B cell (primary cell): ENCODE results near the gene TBC1D10A. TPM values are rescaled to one million over a fixed set of nuclear protein-coding genes. Genes with fewer than 3 reads are reported as not detected.

Source experiments
- ATAC-seq: fragments of 200-7000 bp; cut with Tn5 transposase; one replicate; pipeline ENCODE4 v1.10.0; 2021; ENCODE audit warnings: low read depth, mild to moderate bottlenecking, moderate number of reproducible peaks, moderate library complexity
- CTCF ChIA-PET: fragments of 350-600 bp; sonication (Branson Sonifier 250); formaldehyde crosslinking; loops from one replicate; lab custom pipeline; 2021; ENCODE audit warnings: antibody characterized with exemption, inconsistent platforms; lab: Charles Lee
- POLR2A ChIA-PET: fragments of 350-600 bp; sonication (Branson Sonifier 250); formaldehyde crosslinking; loops from one replicate; lab custom pipeline; 2021; ENCODE audit warnings: antibody characterized with exemption; lab: Charles Lee
- DNase-seq: peaks from one replicate; pipeline ENCODE4 v3.0.0; 2013
- H2AFZ ChIP-seq: 2 replicates; pipeline ENCODE4 v1.6.1; 2012; ENCODE audit warnings: mild to moderate bottlenecking, low read depth, low read length; ENCODE audit not compliant: insufficient read depth, poor library complexity, severe bottlenecking
- H3K27ac ChIP-seq, 2 donors: 1 replicate in 1 of 2; 2 replicates in 1 of 2; pipeline ENCODE4 v1.5.1; 2012 to 2013; ENCODE audit warnings: low read length in 2 of 2, mild to moderate bottlenecking in 2 of 2, moderate library complexity in 1 of 2
- H3K27me3 ChIP-seq, 4 experiments: fragments of 200-600 bp in 1 of 4; sonication (generic) in 1 of 4; replicated peaks in 1 of 4; 1 replicate in 2 of 4; 2 replicates in 2 of 4; pipeline versions ENCODE4 v1.6.1 to v1.7.0; 2013 to 2016; ENCODE audit warnings: low read length in 3 of 4, mild to moderate bottlenecking in 2 of 4, mixed read lengths in 1 of 4, moderate library complexity in 1 of 4; ENCODE audit not compliant: insufficient read depth in 4 of 4, control insufficient read depth in 3 of 4; ENCODE audit errors: control extremely low read depth in 1 of 4
- H3K36me3 ChIP-seq, 2 experiments: replicated peaks in 1 of 2; 1 replicate in 1 of 2; 2 replicates in 1 of 2; pipeline versions ENCODE4 v1.6.1 to v1.7.1; 2013; ENCODE audit warnings: low read length in 1 of 2; ENCODE audit not compliant: insufficient read depth in 2 of 2, control insufficient read depth in 1 of 2; ENCODE audit errors: control extremely low read depth in 1 of 2, extremely low read depth in 1 of 2
- H3K4me1 ChIP-seq, 2 donors: fragments of 200-600 bp in 1 of 2; sonication (generic) in 1 of 2; 1 replicate in 1 of 2; 2 replicates in 1 of 2; pipeline versions ENCODE4 v1.5.1 to v1.6.1; 2013 to 2017; ENCODE audit warnings: low read length in 2 of 2; ENCODE audit not compliant: control insufficient read depth in 2 of 2, insufficient read depth in 2 of 2
- H3K4me2 ChIP-seq: replicated peaks from 2 replicates; pipeline ENCODE3; 2012; ENCODE audit warnings: mild to moderate bottlenecking, low read depth, low read length; ENCODE audit not compliant: poor library complexity, severe bottlenecking
- H3K4me3 ChIP-seq, 5 experiments: fragments of 200-600 bp in 1 of 5; sonication (generic) in 1 of 5; 1 replicate in 3 of 5; 2 replicates in 2 of 5; pipeline versions ENCODE4 v1.5.1 to v1.7.0; 2011 to 2016; ENCODE audit warnings: low read length in 4 of 5, mild to moderate bottlenecking in 4 of 5, low read depth in 2 of 5, control low read depth in 1 of 5, moderate library complexity in 1 of 5; ENCODE audit not compliant: insufficient read depth in 1 of 5; ENCODE audit errors: control extremely low read depth in 1 of 5, extremely low read depth in 1 of 5
- H3K79me2 ChIP-seq: fragments of 200-600 bp; sonication (generic); one replicate; pipeline ENCODE4 v1.6.0; 2016; ENCODE audit warnings: low read length; ENCODE audit not compliant: control insufficient read depth, insufficient read depth
- H3K9ac ChIP-seq: fragments of 200-600 bp; sonication (generic); 2 replicates; pipeline ENCODE4 v1.6.1; 2017; ENCODE audit warnings: mild to moderate bottlenecking, low read length, moderate library complexity
- H3K9me3 ChIP-seq, 3 donors: one replicate each; pipeline versions ENCODE4 v1.6.1 to v1.7.1; 2013; ENCODE audit warnings: low read length in 2 of 3; ENCODE audit not compliant: control insufficient read depth in 2 of 3, insufficient read depth in 1 of 3; ENCODE audit errors: control extremely low read depth in 1 of 3
- H4K20me1 ChIP-seq: 2 replicates; pipeline ENCODE4 v1.6.0; 2012; ENCODE audit warnings: mild to moderate bottlenecking, low read length; ENCODE audit not compliant: insufficient read depth, control insufficient read depth, poor library complexity, severe bottlenecking
- H3K27ac Mint-ChIP-seq: one replicate; pipeline ENCODE4 v1.8.0; 2021; ENCODE audit warnings: mixed read lengths
- H3K27me3 Mint-ChIP-seq: one replicate; pipeline ENCODE4 v1.8.0; 2021; ENCODE audit warnings: mixed read lengths
- H3K4me1 Mint-ChIP-seq: one replicate; pipeline ENCODE4 v1.8.0; 2021; ENCODE audit warnings: mixed read lengths
- H3K4me3 Mint-ChIP-seq: one replicate; pipeline ENCODE4 v1.8.0; 2021; ENCODE audit warnings: mixed read lengths
- H3K9me3 Mint-ChIP-seq: one replicate; pipeline ENCODE4 v1.8.0; 2022; ENCODE audit warnings: mixed read lengths; ENCODE audit not compliant: insufficient read depth
- EZH2 ChIP-seq: IDR thresholded peaks from 2 replicates; pipeline ENCODE4 v1.6.1; 2012; ENCODE audit warnings: borderline replicate concordance, low read depth, mild to moderate bottlenecking, moderate library complexity, low read length; ENCODE audit not compliant: insufficient read depth, poor library complexity, severe bottlenecking
- WGBS: methylation state at CpG from one replicate; pipeline ENCODE4 v1.1.5; 2013; ENCODE audit warnings: missing lambda C conversion rate; ENCODE audit not compliant: insufficient coverage; 5-methylcytosine and 5-hydroxymethylcytosine counted together
- intact Hi-C: fragments of 100-400 bp; cut with micrococcal nuclease; formaldehyde crosslinking; loops from one replicate; pipeline ENCODE4 v1.10.0; 2022
- polyA plus RNA-seq: library from polyadenylated mRNA; depleted of rRNA; stranded (reverse); fragments of >200 nt; gene quantifications from 2 replicates; pipeline ENCODE4 v1.2.3, GENCODE V29; 2012
- total RNA-seq, 2 donors: library from RNA; stranded (reverse); fragments of 120-200 nt in 1 of 2; gene quantifications; 1 replicate in 1 of 2; 2 replicates in 1 of 2; pipeline versions ENCODE4 v1.2.3 to v1.2.4, GENCODE V29; 2013 to 2022
- TF ChIP-seq, protein P1 (sequence below): fragments of 200-600 bp; IDR thresholded peaks from one replicate; pipeline ENCODE4 v1.8.0; 2022; ENCODE audit warnings: antibody characterized with exemption, mild to moderate bottlenecking

TBC1D10A gene
- total and polyA plus RNA-seq, 2 donors (not counting 1 experiment from before 2014, with no cell fraction given), result 45.2 to 58.4 TPM

DNA sequence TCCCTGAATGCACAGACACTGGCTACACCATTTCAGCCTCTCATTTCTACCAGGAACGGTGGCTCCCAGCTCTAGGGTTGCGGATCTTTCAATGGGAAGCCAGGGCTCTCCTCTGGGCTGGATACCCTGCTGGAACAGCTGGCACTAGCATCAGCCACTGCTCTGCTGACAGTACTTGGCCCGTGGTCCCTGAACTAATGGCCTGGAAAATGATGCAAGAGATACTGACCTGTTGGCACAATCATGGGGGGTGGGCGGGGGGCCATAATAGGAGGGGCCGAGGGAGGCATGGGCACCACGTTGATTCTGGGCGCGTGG, 10.7 kb upstream of the TBC1D10A start:
- intact Hi-C loops, result no loop called here
- no peaks in the 10 kb centered on the region for H3K9me3 Mint-ChIP-seq
- ChIA-PET POLR2A (no interaction called here), CTCF (interaction anchor here (1.0 to 2.9 kb wide), 2 partner anchors 47 to 49 kb away, joined by 3 to 14 read pairs; partner anchors contain the start of gene CASTOR1)
- Histone ChIP-seq H3K4me2 (no peak overlapping the region), H3K27me3 (no peaks in the 10 kb centered on the region), H3K4me3 (no peak overlapping the region), H2AFZ (no peak overlapping the region), H3K27ac (no peak overlapping the region), H3K4me1 (no peaks in the 10 kb centered on the region), H4K20me1 (peaks cover 34% of the 10 kb centered on the region), H3K36me3 (peaks cover 4 to 96% of the 10 kb centered on the region in 2 experiments), H3K9me3 (no peaks in the 10 kb centered on the region), H3K79me2 (no peaks in the 10 kb centered on the region), H3K9ac (no peak overlapping the region)
- TF ChIP-seq, protein P1, sequence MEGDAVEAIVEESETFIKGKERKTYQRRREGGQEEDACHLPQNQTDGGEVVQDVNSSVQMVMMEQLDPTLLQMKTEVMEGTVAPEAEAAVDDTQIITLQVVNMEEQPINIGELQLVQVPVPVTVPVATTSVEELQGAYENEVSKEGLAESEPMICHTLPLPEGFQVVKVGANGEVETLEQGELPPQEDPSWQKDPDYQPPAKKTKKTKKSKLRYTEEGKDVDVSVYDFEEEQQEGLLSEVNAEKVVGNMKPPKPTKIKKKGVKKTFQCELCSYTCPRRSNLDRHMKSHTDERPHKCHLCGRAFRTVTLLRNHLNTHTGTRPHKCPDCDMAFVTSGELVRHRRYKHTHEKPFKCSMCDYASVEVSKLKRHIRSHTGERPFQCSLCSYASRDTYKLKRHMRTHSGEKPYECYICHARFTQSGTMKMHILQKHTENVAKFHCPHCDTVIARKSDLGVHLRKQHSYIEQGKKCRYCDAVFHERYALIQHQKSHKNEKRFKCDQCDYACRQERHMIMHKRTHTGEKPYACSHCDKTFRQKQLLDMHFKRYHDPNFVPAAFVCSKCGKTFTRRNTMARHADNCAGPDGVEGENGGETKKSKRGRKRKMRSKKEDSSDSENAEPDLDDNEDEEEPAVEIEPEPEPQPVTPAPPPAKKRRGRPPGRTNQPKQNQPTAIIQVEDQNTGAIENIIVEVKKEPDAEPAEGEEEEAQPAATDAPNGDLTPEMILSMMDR, result no peak
- no peak for TF ChIP-seq EZH2
- no peak for ATAC-seq
- no peaks in the 10 kb centered on the region for H3K27me3 Mint-ChIP-seq
- no peaks in the 10 kb centered on the region for H3K4me1 Mint-ChIP-seq
- over 99% methylated on average over 8 of the region's 8 CpGs for WGBS
- DNase-seq, result no peak
- no peak overlapping the region for H3K4me3 Mint-ChIP-seq
- no peak overlapping the region for H3K27ac Mint-ChIP-seq

DNA sequence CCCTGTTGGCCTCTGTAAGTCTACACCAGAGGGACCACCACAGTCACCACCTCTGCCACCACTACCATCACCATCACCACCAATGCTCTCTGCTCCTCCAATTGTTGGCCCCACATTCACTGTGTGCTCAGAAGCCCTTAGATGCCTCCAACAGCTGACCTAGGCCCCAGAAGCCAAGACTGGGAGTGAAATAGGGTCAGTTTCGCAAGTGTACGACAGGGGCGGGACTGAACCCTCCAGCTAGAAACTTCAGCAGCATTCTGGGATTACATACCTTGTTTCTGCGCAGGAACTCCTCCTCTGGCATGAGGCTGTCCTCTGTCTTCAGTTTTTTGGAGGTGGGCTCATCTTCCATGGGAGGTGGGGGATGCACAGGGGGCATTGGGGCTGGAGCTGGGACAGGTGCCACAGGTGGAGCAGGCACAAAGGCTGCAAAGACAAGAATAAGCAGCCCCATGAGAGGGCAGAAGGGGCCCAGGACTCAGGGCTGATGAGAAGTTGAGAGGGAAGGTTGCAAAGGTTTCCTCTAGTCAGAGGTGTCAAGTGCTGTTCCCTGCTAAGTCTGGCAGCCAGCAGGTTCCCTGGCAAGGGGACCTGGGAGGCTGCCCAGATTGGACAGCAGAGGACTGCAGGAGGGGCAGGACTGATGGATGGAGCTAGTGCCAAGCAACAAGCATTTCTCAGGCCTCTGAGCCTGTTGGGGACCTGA, 10.2 kb upstream of the TBC1D10A start:
- ChIA-PET CTCF (interaction anchor here (1.0 to 2.9 kb wide), 2 partner anchors 48 kb away, joined by 3 to 14 read pairs; partner anchors contain the start of gene CASTOR1), POLR2A (interaction anchor here (1.0 kb wide), 1 partner anchor 38 kb away, joined by 3 read pairs; no protein-coding TSS in a partner anchor)
- Histone ChIP-seq H3K27ac (no peak overlapping the region), H3K79me2 (no peaks in the 10 kb centered on the region), H2AFZ (no peak overlapping the region), H3K9ac (no peak overlapping the region), H3K4me2 (no peak overlapping the region), H3K4me1 (no peaks in the 10 kb centered on the region), H3K27me3 (no peaks in the 10 kb centered on the region), H3K36me3 (peaks cover 4 to 91% of the 10 kb centered on the region in 2 experiments), H4K20me1 (peaks cover 29% of the 10 kb centered on the region), H3K4me3 (no peak overlapping the region), H3K9me3 (no peaks in the 10 kb centered on the region)
- Mint-ChIP-seq H3K4me3 (no peak overlapping the region), H3K27me3 (no peaks in the 10 kb centered on the region), H3K27ac (peak overlapping the region; percentile 37), H3K4me1 (no peaks in the 10 kb centered on the region), H3K9me3 (no peaks in the 10 kb centered on the region)
- intact Hi-C loops, result no loop called here
- WGBS, result 100% methylated on average over 4 of the region's 4 CpGs
- TF ChIP-seq, protein P1, result no peak
- no peak for TF ChIP-seq EZH2
- DNase-seq, result no peak
- ATAC-seq, result no peak
